Neural progenitor cell (in vitro differentiated cells): ENCODE measurements around the gene CRB2. TPM values are rescaled to one million over a fixed set of nuclear protein-coding genes. Genes with fewer than 3 reads are reported as not detected.

Experiments
- DNase-seq: peaks from one replicate; pipeline ENCODE4 v3.0.0-alpha.2; 2016; ENCODE audit warnings: low spot score
- H2AFZ ChIP-seq: fragments of 200-600 bp; sonication (generic); replicated peaks from 2 replicates; pipeline ENCODE4 v1.6.1; 2016; ENCODE audit warnings: antibody characterized with exemption
- H3F3A ChIP-seq: fragments of 200-600 bp; sonication (generic); 2 replicates; pipeline ENCODE4 v1.6.1; 2016; ENCODE audit warnings: antibody characterized with exemption, low read depth
- H3K27ac ChIP-seq: fragments of 200-600 bp; sonication (generic); 2 replicates; pipeline ENCODE4 v1.5.1; 2016; ENCODE audit warnings: mild to moderate bottlenecking
- H3K27me3 ChIP-seq: fragments of 200-600 bp; sonication (generic); 2 replicates; pipeline ENCODE4 v1.6.1; 2016; ENCODE audit warnings: mild to moderate bottlenecking, moderate library complexity
- H3K36me3 ChIP-seq: fragments of 200-600 bp; sonication (generic); 2 replicates; pipeline ENCODE4 v1.5.1; 2016
- H3K4me1 ChIP-seq: fragments of 200-600 bp; sonication (generic); 2 replicates; pipeline ENCODE4 v1.6.1; 2016; ENCODE audit warnings: mixed run types
- H3K4me2 ChIP-seq: fragments of 200-600 bp; sonication (generic); 2 replicates; pipeline ENCODE4 v1.6.1; 2016
- H3K4me3 ChIP-seq: fragments of 200-600 bp; sonication (generic); 2 replicates; pipeline ENCODE4 v1.5.1; 2016
- H3K79me2 ChIP-seq: fragments of 200-600 bp; sonication (generic); 2 replicates; pipeline ENCODE4 v1.6.1; 2016; ENCODE audit warnings: low read depth
- H3K9ac ChIP-seq: fragments of 200-600 bp; sonication (generic); 2 replicates; pipeline ENCODE4 v1.6.1; 2016
- H3K9me3 ChIP-seq: fragments of 200-600 bp; sonication (generic); 2 replicates; pipeline ENCODE4 v1.5.1; 2016; ENCODE audit warnings: low read depth
- H4K20me1 ChIP-seq: fragments of 200-600 bp; sonication (generic); 2 replicates; pipeline ENCODE4 v1.6.1; 2016; ENCODE audit warnings: low read depth
- H3K27ac Mint-ChIP-seq: 3 replicates; pipeline ENCODE4 v1.8.0; 2021; ENCODE audit warnings: mixed read lengths
- H3K27me3 Mint-ChIP-seq: 2 replicates; pipeline ENCODE4 v1.8.0; 2022; ENCODE audit warnings: low read depth, mild to moderate bottlenecking, inconsistent platforms, moderate library complexity, mixed read lengths; ENCODE audit not compliant: insufficient read depth
- H3K36me3 Mint-ChIP-seq: 3 replicates; pipeline ENCODE4 v1.8.0; 2021; ENCODE audit warnings: mixed read lengths
- H3K4me1 Mint-ChIP-seq: 3 replicates; pipeline ENCODE4 v1.8.0; 2021; ENCODE audit warnings: mixed read lengths
- H3K4me3 Mint-ChIP-seq: 3 replicates; pipeline ENCODE4 v1.8.0; 2021; ENCODE audit warnings: mild to moderate bottlenecking, moderate library complexity, mixed read lengths
- H3K9me3 Mint-ChIP-seq: 3 replicates; pipeline ENCODE4 v1.8.0; 2020; ENCODE audit warnings: mixed read lengths
- CTCF ChIP-seq: fragments of 200-600 bp; sonication (generic); IDR thresholded peaks from 2 replicates; pipeline ENCODE4 v1.5.1; 2017; ENCODE audit warnings: antibody characterized with exemption, mild to moderate bottlenecking
- EZH2 ChIP-seq: fragments of 200-600 bp; sonication (generic); IDR thresholded peaks from 2 replicates; pipeline ENCODE4 v1.6.1; 2017; ENCODE audit warnings: antibody characterized with exemption, mild to moderate bottlenecking, moderate library complexity
- EZH2phosphoT487 ChIP-seq: fragments of 200-600 bp; sonication (generic); IDR thresholded peaks from 2 replicates; pipeline ENCODE4 v1.6.1; 2017; ENCODE audit warnings: antibody characterized with exemption
- total RNA-seq: library from RNA; depleted of rRNA; stranded (reverse); fragments of >200 nt; gene quantifications from 2 replicates; pipeline ENCODE4 v1.2.3, GENCODE V29; 2015; ENCODE audit warnings: low replicate concordance

CRB2 gene
- total RNA-seq, 1 donor from 2014 or later = 18.5 TPM

GRCh38 chr9:123335193-123335985, 20.6 kb upstream of the CRB2 start:
- no peaks in the 10 kb centered on the region for H3K79me2 ChIP-seq
- no peak overlapping the region for H3K4me2 ChIP-seq
- DNase-seq = peak; percentile 52
- H3K27me3 ChIP-seq = no peaks in the 10 kb centered on the region
- Mint-ChIP-seq H3K27ac (peak overlapping the region; percentile 87), H3K36me3 (no peaks in the 10 kb centered on the region), H3K9me3 (no peaks in the 10 kb centered on the region), H3K27me3 (peaks cover 12% of the 10 kb centered on the region), H3K4me1 (peaks cover 54% of the 10 kb centered on the region), H3K4me3 (peak overlapping the region; percentile 70)
- H4K20me1 ChIP-seq = no peaks in the 10 kb centered on the region
- H2AFZ ChIP-seq = peak overlapping the region; percentile 51
- H3F3A ChIP-seq = no peaks in the 10 kb centered on the region
- no peak overlapping the region for H3K9ac ChIP-seq
- peaks cover 6% of the 10 kb centered on the region for H3K4me1 ChIP-seq
- H3K9me3 ChIP-seq = no peaks in the 10 kb centered on the region
- H3K27ac ChIP-seq = no peak overlapping the region
- no peak overlapping the region for H3K4me3 ChIP-seq
- H3K36me3 ChIP-seq = no peaks in the 10 kb centered on the region
- TF ChIP-seq CTCF (no peak), EZH2phosphoT487 (no peak), EZH2 (no peak)

- Histone ChIP-seq H3K9me3 (no peaks in the 10 kb centered on the region), H3K4me3 (no peak overlapping the region), H3K4me2 (no peak overlapping the region), H3K36me3 (no peaks in the 10 kb centered on the region), H3F3A (no peaks in the 10 kb centered on the region), H4K20me1 (no peaks in the 10 kb centered on the region), H3K79me2 (no peaks in the 10 kb centered on the region), H3K27me3 (no peaks in the 10 kb centered on the region), H3K9ac (no peak overlapping the region), H2AFZ (peak overlapping the region; percentile 51), H3K27ac (no peak overlapping the region), H3K4me1 (peaks cover 6% of the 10 kb centered on the region)
- no peaks in the 10 kb centered on the region for H3K36me3 Mint-ChIP-seq
- peak overlapping the region; percentile 87 for H3K27ac Mint-ChIP-seq
- peak overlapping the region; percentile 5 for H3K4me3 Mint-ChIP-seq
- H3K27me3 Mint-ChIP-seq = peaks cover 10% of the 10 kb centered on the region
- peaks cover 57% of the 10 kb centered on the region for H3K4me1 Mint-ChIP-seq
- no peaks in the 10 kb centered on the region for H3K9me3 Mint-ChIP-seq
- TF ChIP-seq EZH2 = no peak
- TF ChIP-seq EZH2phosphoT487 = no peak
- TF ChIP-seq CTCF = no peak
- no peak for DNase-seq
Measured at GRCh38 chr9:123335986-123336329, 20.0 kb upstream of the CRB2 start.

- no peaks in the 10 kb centered on the region for H3K27me3 ChIP-seq
- no peaks in the 10 kb centered on the region for H4K20me1 ChIP-seq
- Mint-ChIP-seq H3K4me1 (peaks cover 57% of the 10 kb centered on the region), H3K4me3 (no peak overlapping the region), H3K36me3 (no peaks in the 10 kb centered on the region), H3K27ac (no peak overlapping the region), H3K9me3 (no peaks in the 10 kb centered on the region), H3K27me3 (peaks cover 10% of the 10 kb centered on the region)
- no peaks in the 10 kb centered on the region for H3K79me2 ChIP-seq
- no peak overlapping the region for H2AFZ ChIP-seq
- H3K36me3 ChIP-seq = no peaks in the 10 kb centered on the region
- no peak overlapping the region for H3K9ac ChIP-seq
- H3K27ac ChIP-seq = no peak overlapping the region
- H3K9me3 ChIP-seq = no peaks in the 10 kb centered on the region
- TF ChIP-seq CTCF (no peak), EZH2 (no peak), EZH2phosphoT487 (no peak)
- peaks cover 6% of the 10 kb centered on the region for H3K4me1 ChIP-seq
- no peaks in the 10 kb centered on the region for H3F3A ChIP-seq
- no peak for DNase-seq
- no peak overlapping the region for H3K4me2 ChIP-seq
- no peak overlapping the region for H3K4me3 ChIP-seq
Measured at GRCh38 chr9:123336449-123336848, 19.5 kb upstream of the CRB2 start.
